ENCODE measurements around the gene TAAR9.

TAAR9 gene

GRCh38 chr6:132568611-132569010 lies 30.5 kb downstream of the TAAR9 start:
- TF ChIP-seq CTCF (conservative IDR thresholded peaks at IDR 0.05) = no peak
- no peak overlapping the region for H3K27ac ChIP-seq

GRCh38 chr6:132569170-132569569 lies 31.1 kb downstream of the TAAR9 start:
- no peak overlapping the region for H3K27ac ChIP-seq
- TF ChIP-seq CTCF (conservative IDR thresholded peaks at IDR 0.05) = no peak

- no peak for TF ChIP-seq CTCF (conservative IDR thresholded peaks at IDR 0.05)
Observed at GRCh38 chr6:132570221-132570777, 32.2 kb downstream of the TAAR9 start, which contains the start of gene TAAR6. Gene TAAR6, plus strand, starts transcription at chr6:132570322. Its CDS starts 0 bp downstream, at chr6:132570322.

GRCh38 chr6:132571774-132572173 lies 33.7 kb downstream of the TAAR9 start:
- no peak for TF ChIP-seq CTCF (conservative IDR thresholded peaks at IDR 0.05)
- no peak overlapping the region for H3K27ac ChIP-seq

More at GRCh38 chr6:132570221-132570777, 32.2 kb downstream of the TAAR9 start, which contains the start of gene TAAR6:
- no peak within 1 kb of the TSS for H3K27ac ChIP-seq

- TF ChIP-seq CTCF (conservative IDR thresholded peaks at IDR 0.05) = no peak
- H3K27ac ChIP-seq = no peak overlapping the region
Observed at GRCh38 chr6:132584698-132585097, 46.6 kb downstream of the TAAR9 start.

GRCh38 chr6:132587424-132587823 lies 49.3 kb downstream of the TAAR9 start:
- H3K27ac ChIP-seq = no peak overlapping the region
- TF ChIP-seq CTCF (conservative IDR thresholded peaks at IDR 0.05) = no peak

Data from VCaP (cell line).